ENCODE data around the gene GPRC5B.

GPRC5B gene

DNA sequence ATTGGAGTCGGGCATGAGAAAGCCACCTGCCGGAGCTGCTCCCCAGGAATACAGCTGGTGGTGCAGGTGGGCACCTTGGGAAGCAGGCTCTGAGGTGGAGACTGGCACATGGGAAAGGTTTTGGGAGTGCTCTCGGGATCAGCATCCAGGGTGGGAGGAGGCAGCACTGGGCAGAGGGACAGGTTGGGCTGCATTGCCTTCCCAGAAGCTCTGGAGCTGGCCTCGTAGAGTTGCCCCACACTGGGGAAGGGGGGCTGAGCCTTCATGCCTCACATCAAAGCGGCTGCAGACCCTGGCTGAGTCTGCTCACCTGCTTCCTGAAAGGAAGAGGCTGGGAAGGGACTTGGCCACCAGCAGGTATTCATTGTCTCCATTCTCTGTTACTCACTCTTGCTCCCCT, 13.5 kb upstream of the GPRC5B start:
- DNase-seq (ENCODE audit: low read depth in 1 of 2, low spot score in 1 of 2) = no peak

DNA sequence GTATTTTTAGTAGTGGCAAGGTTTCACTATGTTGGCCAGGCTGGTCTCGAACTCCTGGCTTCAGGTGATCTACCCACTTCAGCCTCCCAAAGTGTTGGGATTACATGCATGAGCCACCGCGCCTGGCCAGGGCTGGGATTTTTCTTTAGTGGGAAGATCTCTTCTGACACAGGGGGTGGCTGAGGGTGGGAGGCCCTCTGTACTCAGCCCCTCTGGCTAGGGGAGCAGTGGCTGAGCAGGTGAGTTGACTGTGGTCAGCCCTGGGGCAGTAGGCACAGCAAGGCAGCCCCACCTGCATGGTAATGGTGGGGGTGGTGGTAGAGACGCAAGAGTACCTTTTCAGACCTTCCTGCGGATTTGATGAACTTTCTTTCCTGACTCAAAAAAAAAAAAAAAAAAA, 12.3 kb upstream of the GPRC5B start:
- no peak for DNase-seq (ENCODE audit: low read depth in 1 of 2, low spot score in 1 of 2)

DNA sequence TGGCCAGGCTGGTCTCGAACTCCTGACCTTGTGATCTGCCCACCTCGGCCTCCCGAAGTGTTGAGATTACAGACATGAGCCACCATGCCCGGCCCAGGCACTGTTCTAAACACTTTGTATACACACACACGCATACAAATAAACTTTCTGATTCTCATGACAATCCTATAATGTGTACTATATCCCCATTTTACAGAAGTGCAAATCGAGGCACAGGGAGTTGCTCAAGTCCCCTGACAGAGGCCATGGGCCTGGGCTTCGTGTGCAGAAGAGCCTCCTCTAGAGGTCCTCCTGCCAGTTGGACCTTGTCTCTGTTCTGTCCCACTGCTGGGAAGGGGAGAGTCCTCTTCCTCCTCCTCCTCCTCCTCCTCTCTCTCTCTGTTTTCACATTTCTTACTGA, 9.9 kb upstream of the GPRC5B start:
- no peak for DNase-seq (ENCODE audit: low read depth in 1 of 2, low spot score in 1 of 2)

GRCh38 chr16:19892902-19893301, 8.3 kb upstream of the GPRC5B start:
- DNase-seq (ENCODE audit: low read depth in 1 of 2, low spot score in 1 of 2) = no peak

DNA sequence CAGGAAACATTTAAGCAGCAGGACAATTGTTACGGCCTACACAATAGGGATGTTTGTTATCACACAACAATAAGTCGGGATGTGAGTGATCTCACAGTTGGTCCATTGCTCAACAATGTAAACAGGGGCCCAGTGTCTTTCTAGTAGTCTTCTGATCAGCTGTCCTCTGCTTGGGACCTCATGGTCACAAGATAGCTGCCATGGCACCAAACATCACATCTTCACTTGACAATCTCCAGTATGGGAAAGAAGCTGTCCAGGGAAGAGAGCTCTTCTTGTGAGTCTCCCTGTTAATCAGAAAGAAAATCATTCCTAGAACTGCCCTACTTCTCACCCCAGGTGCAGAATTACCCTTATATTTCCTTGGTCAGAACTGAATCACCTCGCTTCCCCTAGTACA, 6.3 kb upstream of the GPRC5B start:
- no peak for DNase-seq (ENCODE audit: low read depth in 1 of 2, low spot score in 1 of 2)

GRCh38 chr16:19888834-19889233, 4.2 kb upstream of the GPRC5B start:
- no peak for DNase-seq (ENCODE audit: low read depth in 1 of 2, low spot score in 1 of 2)

GRCh38 chr16:19886073-19886941, 1.7 kb upstream of the GPRC5B start:
- peak; percentile 64 to 72 for DNase-seq (ENCODE audit: low read depth in 1 of 2, low spot score in 1 of 2)

DNA sequence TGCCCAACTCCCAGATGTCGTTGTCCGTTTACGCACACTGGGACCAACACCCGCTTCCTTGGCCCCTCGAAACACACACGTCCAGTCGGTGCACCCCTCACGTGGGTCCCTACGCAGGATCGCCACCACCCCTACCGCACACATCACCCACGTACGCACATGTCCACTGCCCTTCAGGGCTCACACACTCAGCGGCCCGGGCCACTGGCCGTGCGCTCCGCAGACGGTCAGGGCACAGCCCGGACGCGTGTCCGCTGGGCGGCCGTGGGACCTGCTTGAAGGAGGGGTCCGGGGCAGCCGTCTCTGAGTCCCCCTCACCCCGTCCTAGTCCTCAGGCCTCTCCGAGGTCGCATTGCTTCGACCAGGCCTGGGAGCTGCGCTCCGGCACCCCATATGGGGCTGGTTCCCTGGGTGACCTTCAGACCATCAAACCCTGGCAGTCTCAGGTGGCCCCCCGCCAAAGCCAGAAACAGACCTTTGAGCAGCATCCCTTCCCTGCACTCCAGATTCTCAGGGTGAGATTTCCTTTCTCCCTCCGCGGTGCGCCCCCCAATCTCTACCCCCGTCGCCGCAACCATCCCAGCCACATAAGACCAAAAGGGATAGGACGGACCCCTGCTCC, 914 bp upstream of the GPRC5B start:
- DNase-seq (ENCODE audit: low read depth in 1 of 2, low spot score in 1 of 2) = no peak

- no peak for DNase-seq (ENCODE audit: low read depth in 1 of 2, low spot score in 1 of 2)
Observed at GRCh38 chr16:19883966-19884485, 622 bp downstream of the GPRC5B start.

GRCh38 chr16:19883296-19883965, 1.2 kb downstream of the GPRC5B start:
- no peak for DNase-seq (ENCODE audit: low read depth in 1 of 2, low spot score in 1 of 2)

DNA sequence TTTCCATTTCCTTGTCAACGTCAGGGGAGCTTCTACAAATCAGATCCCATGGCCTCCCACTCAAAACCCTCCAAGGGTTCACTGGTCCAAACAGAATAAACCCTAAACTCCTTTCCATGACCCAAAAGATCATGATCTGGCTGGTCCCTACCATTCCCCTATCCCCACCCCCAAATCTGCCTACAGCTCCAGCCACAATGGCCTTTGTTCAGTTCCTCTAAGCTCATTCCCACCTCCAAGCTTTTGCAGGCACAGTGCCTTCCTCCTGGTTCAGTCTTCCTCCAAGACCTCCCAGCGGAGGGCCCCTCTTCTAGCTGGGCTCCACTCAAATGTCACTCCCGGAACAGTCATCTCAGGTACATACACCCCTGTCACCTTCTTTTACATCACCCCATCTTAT, 2.0 kb downstream of the GPRC5B start:
- DNase-seq (ENCODE audit: low read depth in 1 of 2, low spot score in 1 of 2) = no peak

DNA sequence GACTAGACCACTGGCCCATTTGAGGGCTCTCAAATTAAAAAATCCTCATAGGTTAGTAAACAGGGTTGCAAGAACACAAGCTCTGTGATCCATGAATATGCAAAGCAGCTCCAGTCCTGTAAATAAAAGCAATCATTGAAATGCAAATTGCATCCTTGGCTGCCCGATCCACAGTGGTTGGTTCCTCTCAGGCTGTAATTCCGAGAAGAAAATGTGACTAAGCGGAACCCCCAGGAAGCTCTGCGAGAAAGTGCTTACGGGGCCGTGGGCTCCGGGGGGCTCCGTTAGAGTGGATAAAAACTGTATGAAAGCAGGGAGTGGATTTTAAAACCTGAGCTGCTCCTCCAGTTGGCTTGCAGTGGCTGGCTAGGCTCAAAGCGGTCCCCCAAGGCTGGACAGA, 2.5 kb downstream of the GPRC5B start:
- DNase-seq (ENCODE audit: low read depth in 1 of 2, low spot score in 1 of 2) = no peak

GRCh38 chr16:19881783-19882182, 2.9 kb downstream of the GPRC5B start:
- no peak for DNase-seq (ENCODE audit: low read depth in 1 of 2, low spot score in 1 of 2)

DNA sequence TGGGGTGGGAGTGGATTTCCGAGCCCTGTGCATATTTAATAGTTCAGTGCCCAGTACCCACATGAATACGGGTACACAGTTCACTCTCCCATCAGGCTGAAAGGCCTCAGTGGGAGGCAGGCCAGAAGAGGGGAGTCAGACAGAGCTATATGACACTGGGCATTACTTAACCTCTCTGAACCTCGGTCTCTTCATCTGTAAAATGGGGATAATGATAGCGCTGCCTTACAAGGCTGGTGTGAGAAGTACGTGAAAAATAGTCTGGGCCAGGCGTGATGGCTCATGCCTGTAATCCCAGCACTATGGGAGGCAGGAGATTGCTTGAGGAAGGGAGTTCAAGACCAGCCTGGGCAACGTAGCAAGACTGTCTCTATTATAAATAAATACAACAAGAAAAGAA, 3.6 kb downstream of the GPRC5B start:
- no peak for DNase-seq (ENCODE audit: low read depth in 1 of 2, low spot score in 1 of 2)

DNA sequence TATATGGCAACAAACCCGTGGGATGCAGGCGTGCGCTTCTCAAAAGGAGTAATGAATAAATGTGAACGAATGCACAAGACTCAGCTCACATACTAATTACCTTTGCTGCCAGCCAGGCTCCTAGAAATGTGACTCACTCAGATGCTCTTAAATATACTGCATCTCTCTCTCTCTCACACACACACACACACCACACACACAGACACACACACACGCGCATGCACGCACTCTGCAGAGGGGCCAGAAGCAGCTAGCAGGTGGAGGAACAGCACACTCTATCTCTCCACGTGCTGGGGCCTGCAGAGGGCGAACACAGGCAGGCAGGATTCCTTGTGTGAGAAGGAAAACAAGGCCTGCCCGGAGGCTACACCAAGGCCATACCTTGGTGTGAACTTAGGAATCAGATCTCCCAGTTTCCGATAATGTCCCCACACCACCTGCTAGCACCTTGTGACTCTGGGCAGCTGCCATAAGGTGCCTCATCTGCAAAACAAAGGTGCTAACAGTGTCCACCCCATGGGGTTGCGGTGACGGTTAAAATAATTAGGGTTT, 5.3 kb downstream of the GPRC5B start:
- DNase-seq (ENCODE audit: low read depth in 1 of 2, low spot score in 1 of 2) = no peak

DNA sequence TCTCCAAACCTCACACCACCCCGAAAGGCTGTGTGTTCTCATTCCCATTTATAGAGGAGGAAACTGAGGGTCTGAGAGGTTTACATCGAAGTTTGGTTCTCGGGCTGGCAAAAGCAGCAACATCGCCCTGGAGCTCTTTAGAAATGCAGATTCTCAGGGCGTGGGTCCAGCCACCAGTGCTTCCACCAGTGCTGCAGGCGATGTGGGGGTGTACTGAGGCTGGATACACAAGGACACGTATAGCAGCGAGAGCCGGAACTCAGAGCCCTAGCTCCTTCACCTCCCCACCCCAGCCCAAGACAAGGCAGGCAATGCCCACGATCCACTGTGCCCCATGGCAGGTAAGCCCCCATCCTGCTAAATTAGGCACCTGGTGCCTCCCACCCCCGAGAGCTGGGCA, 5.9 kb downstream of the GPRC5B start:
- DNase-seq (ENCODE audit: low read depth in 1 of 2, low spot score in 1 of 2) = no peak

DNA sequence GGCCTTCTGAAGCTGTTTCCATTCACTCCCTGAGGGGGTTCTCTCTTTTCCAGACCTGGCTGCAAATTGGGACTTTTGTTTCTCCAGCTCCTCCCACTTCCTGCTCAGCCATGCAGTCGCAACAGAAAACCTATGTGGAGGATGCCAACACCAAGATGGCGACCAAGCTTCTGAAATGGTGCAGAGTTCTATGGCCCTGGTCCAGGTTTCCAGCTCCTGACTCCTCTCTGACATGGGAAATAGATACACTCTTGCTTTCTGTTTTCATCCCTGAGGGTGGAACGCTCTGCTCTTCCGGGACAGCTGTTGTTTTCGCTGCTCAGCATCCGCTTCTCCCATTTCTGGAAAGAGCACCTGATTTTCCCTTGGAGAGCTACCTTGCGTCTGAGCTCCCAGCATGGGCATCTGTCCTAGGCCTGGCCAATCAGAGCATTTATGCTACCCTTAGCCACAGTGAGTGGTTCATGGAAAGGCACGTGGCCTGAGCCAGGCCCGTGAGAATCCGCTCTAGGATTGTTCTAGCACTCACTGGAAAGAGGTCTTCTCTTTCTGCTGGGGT, 8.1 kb downstream of the GPRC5B start:
- no peak for DNase-seq (ENCODE audit: low read depth in 1 of 2, low spot score in 1 of 2)

DNA sequence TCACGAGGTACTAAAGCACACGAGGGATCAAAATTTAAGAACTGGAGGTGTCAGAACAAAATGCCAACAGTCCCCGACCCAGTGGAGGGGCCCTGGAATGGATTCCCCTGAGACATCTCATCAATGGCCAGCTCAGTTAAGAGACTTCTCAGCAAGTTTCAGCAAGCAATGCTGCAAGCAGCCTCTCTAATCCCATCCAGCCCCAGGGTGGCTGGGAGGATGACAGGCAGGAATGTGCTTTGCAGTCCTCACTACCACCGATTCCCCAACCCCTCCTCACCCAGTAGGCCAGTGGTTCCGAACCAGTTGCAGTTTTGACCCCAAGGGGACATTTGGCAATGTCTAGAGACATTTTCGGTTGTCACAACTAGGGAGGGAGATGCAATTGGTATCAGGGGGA, 8.7 kb downstream of the GPRC5B start:
- no peak for DNase-seq (ENCODE audit: low read depth in 1 of 2, low spot score in 1 of 2)

- DNase-seq (ENCODE audit: low read depth in 1 of 2, low spot score in 1 of 2) = no peak
Observed at GRCh38 chr16:19874851-19875546, 9.6 kb downstream of the GPRC5B start.

- no peak for DNase-seq (ENCODE audit: low read depth in 1 of 2, low spot score in 1 of 2)
Observed at GRCh38 chr16:19874026-19874425, 10.6 kb downstream of the GPRC5B start.

- DNase-seq (ENCODE audit: low read depth in 1 of 2, low spot score in 1 of 2) = no peak
Observed at GRCh38 chr16:19872935-19873334, 11.7 kb downstream of the GPRC5B start.
